GM21381 (cell line): ENCODE data around the gene WWOX.

Experiments used
- ATAC-seq: cut with Tn5 transposase; IDR thresholded peaks from one replicate; pipeline ENCODE4 v1.9.1; 2021; ENCODE audit warnings: mild to moderate bottlenecking, moderate library complexity; ENCODE audit not compliant: unreplicated experiment

WWOX gene

DNA sequence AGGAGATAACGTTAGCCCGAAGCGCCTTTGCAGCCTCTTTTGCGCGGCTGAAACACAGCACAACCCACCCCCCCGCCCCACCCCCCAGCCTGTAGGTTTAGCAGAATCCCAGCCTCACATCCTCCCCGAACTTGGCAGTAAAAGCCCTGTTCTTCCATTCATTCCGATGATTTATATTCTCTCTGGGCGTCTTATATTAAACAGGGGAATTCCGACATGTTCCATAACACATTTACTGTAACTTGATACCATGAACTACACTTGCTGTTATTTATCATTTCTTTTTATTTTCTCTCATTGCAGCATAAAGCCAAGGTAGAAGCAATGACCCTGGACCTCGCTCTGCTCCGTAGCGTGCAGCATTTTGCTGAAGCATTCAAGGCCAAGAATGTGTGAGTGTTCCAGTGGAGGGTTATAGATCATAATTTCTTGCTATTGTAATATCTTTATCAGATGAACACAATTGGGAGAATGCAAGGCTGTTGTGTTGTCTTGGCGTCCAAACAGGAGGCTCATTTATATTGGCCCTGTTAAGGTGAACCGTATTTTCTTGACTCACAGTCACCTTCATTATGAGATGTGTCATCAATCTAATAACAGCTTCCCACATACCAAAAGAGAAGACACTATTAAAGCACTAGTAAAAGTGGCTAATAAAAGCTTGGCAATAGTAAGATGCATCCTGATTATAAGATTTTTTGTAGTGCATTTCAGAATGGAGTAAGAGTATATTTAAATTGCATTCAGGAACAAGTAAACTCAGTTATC is 287.3 kb downstream of the WWOX start:
- ATAC-seq, result no peak

DNA sequence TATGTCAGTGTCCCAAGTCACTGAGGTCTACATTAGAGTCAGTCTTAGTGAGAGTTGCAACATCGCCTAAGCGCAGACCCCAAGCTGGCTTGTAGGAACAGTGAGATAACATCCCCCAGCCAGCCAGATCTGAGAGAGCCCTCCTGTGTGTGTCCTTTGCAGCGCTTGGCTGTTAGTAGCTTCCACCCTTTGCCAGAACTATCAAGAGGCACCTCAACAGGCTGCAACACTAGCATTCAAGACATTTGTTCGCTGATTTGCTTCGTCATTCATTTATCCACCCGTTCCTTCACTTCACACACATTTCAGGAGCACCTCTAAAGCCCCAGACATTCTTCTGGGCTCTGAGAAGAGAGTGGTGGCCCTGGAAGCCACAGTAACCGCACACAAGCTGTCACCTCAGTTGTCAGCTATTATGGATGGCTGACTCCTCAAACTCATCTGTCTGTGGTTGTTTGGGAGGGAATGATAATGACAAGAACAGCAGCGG is 289.6 kb downstream of the WWOX start:
- ATAC-seq, result no peak

DNA sequence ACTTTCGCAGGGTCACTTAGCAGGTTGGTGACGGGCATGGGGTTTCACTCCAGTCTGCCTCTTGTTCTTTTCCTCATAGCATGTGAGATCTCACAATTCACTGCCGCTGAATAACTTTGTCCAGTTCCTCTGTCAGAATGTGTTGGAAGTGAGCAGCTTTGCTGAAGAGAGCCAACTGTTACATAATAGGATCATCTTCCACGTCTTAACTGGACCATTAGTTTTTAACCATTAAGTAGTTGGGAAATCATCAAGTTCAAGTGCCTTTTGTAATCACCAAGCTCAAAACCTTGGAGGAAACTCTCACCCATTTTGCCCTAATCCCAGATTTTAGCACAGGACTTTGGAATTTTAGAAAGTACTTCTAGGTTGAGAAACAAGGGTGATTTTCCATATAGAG is 290.6 kb downstream of the WWOX start:
- no peak for ATAC-seq

DNA sequence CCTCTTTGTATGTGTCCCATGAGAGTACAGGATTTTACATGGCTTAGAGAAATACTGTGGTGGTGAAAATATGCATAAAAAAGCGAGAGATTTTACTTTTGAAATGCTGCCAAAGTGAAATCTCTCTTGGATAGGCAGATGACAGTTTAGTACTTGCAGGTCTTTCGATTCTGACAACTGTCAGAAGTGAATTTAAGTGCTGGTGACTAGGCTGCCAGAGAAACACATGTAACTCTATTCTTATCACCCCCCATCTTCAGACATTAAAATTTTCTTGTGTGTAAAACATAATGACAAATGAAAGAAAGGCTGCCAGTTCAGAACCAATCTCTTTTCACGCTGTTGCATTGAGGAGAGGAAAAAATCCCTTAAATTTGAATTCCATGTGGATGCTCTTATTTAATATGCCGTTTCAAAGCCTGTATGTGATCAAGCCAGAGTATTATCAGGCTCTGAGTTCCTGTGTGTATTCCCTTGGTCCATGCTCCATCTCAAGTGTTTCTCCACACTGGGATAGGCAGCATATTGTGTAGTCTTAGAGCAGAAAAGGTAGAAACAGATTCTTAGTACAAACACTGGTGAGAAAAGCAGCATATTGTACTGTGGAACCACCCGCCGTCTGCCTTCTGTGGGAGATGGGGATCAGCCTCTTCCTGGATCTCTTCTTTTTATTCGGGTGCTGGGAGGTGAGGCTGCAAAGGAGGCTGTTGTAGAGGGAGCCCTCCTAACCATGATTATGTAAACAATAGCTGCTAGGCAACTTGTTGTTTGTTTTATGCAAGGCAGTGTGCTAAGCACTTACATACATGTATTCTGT is 291.3 kb downstream of the WWOX start:
- no peak for ATAC-seq

DNA sequence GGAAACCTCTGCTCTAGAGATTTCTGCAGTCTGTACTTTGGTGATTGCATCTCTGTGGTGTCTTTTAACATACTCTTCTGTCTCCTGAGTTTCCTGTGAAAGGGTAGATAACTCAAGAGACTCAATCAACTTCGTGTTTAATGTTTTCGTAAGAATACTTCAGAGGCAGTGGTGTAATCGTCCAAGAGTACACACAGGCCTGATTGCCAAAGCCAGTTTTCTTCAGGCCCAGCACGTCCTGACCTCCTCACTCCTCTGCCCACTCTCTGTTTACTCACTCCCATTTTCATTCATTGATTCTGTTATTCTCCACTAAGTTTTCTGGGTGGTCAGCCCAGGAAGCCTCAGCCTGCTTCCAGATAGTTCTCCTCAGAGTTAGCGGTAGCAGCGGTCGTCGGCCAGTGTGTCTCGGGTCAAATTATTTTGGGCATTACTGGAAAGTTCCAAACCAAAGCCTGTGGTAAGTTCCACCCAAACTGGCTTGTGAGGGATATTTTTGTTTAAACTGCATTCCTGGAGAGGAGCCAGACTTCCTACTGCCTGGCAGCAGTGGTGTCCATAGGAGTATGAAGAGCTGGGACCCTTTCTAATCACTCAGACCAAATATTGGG is 293.2 kb downstream of the WWOX start:
- ATAC-seq, result no peak

DNA sequence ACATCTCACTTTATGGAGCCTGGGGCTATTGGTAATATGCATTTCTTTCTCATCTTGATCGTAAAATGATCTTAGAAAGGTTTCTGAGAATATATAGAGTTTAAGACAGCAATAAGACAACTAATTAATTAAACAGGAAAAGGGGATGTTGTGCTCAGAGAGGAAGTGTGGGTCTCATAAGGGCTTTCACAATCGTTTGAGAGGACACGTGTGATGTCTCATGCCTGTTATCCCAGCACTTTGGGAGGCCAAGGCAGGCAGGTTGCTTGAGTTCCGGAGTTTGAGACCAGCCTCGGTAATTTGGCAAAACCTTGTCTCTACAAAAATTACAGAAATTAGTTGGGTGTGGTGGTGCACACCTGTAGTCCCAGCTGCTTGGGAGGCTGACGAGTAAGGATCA is 295.6 kb downstream of the WWOX start:
- ATAC-seq, result no peak

DNA sequence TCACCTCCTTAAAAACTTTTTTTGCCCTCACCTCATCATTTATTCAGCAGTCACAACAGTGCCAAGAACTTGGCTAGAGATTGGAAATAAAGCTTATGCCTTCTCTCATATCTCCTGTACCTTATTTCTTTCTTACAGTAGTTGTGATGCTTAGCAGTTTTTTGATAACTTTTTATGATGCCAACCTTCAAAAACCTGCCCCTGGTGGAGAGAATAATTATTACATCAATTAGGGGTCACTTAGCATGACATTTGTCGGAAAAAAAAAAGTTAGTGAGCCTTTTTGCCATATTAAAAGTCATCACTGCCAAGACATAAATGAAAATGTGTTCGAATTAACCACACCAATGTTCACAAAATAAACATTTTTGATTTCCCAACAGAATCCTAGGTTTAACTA is 296.6 kb downstream of the WWOX start:
- no peak for ATAC-seq

DNA sequence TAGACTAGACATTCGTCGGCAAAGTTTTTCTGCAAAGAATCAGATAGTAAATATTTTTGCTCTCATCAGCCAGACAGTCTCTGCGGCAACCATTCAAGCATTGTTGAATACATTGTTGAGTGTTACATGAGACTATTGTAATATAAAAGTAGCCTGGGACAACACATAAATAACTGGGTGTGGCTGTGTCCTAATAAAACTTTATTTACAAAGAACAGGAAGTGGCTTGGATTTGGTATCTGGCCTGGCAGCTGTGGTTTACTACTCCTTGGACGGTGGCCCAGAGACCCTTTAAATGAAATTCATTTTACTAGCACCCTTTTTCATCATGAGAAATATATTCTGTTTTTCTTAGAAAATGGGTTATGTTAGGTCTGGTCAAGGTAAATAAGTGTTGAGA is 297.2 kb downstream of the WWOX start:
- no peak for ATAC-seq

DNA sequence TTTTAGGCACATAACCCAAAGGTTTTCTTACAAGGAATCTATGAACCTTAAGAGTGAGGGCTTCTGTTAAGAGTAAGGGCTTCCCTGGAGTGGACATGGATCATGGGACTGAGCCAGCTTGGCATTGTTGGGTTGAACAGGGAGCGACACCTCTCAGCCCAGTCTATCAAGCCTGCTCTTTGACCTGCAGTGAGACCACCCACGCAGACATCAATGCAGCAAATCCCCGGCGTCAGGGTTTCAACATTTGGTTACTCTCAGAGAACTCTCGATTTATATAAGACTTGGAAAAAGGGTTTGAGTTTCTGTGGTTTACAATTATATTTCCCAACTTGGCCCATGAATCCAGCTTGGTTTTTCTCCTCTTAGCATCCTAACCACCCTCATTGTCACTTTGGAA is 299.9 kb downstream of the WWOX start:
- ATAC-seq, result no peak

DNA sequence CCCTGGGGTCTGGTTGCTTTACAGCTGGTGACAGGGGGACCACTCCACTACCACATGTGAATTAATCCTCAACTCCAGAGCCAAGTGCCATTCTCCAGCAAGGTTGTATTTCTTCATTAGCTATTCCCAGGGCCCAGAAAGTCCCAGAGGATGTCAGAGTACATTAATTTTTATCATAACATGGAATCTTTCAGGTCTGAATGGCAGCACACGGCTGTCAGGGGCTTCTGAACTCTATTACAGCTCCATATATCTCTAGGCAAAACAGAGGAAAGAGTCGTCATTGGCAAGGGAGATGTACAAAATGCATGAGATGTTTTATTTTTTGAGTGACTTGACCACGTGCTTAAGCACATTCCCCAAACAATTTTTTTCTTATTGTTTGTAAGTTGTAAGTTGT is 303.4 kb downstream of the WWOX start:
- no peak for ATAC-seq

DNA sequence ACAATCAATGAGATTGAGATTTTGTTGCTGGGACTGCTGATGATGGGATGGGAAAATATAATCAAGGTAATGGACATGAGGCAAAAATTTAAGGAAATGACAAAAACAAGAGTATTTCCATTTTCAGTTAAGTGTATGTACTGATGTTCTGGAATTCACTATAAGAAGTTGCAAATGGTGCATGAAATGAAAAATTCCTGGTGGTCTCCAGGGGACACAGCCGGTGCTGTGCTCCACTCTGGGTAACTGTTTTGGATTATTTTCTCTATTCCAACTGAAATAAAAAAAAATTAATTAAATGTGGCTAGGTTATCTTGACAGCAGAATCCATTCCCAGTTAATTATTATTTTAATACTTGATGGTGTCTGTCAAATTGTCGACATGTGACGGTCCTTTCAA is 305.6 kb downstream of the WWOX start:
- ATAC-seq, result no peak

DNA sequence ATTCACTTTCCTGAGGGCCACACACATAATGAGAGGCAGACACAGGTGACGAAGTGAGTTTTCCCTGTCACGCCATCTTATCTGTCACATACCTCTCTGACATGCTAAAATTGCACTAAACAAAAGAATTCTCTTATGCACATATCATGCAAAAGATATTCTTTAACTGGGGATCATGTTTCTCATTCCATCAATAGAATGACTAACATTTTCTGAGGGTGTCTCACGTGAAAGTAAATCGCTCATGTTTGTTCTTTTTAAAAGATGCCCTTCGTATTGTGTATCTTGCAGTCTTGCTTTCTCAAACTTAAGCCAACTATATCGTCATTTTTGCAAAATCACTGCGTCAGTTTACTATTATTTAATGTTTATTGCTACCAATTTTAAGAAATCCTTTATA is 306.4 kb downstream of the WWOX start:
- ATAC-seq, result no peak

DNA sequence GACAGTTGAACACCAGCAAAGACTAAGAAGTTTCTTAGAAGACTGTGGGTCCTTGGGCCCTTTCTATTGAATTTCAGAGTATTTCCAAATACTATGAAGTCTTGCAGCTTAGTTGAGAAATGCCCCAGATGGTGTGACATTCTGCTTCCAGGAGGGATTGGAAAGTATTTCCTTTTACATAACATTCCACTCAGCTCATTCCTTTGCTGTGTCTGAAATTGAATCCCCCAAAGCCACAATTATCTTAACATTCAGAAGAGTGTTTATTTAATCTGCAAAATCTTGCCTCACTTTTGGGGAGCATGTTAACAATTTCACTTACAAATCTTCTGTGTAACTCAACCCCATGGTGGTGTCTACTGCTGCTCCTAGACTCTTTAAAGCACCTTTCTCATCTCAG is 307.7 kb downstream of the WWOX start:
- ATAC-seq, result no peak

DNA sequence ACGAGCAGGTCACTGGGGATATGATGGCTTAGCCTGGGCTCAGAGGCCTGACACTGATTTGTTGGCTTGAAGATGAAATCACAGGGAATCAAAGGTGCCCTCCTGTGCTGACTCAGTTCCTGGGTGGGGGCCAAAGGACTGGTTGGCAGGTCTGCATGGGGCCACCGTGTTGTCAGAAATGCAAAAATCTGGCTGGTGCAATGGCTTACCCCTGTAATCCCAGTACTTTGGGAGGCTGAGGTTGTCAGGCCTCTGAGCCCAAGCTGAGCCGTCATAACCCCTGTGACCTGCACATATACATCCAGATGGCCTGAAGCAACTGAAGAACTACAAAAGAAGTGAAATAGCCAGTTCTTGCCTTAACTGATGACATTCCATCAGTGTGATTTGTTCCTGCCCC is 314.2 kb downstream of the WWOX start:
- ATAC-seq, result no peak

DNA sequence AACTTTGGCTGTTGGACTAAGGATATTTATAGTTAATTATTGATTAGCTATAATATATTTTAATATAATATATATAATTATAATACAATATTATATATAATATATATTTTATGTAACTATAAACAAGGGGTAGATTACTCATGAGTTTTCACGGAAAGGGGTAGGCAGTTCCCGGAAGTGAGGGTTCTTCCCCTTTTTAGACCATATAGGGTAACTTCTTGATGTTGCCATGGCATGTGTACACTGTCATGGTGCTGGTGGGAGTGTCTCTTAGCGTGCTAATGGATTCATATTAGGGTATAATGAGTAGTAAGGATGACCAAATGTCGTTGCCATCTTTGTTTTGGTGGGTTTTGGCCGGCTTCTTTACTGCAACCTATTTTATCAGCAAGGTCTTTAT is 315.6 kb downstream of the WWOX start:
- ATAC-seq, result no peak

DNA sequence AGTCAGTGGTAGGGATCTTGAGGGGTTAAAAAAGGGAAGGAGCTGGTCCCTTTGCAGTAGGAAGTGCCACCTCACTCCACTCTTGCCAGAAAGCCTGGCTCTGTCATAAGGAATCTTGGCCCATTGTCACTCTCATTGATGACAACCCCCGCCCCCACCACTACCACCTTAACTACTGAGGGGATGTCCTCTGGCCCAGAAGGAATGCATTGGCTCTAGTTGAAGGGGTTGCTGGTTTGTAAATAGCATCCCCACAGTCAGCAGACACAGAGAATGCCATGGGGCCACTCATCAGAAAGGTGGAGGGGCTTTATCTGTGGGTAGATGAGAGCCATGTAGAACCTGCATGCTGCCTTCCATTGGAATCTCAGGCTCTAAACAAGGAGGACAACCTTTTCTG is 316.2 kb downstream of the WWOX start:
- ATAC-seq, result no peak

DNA sequence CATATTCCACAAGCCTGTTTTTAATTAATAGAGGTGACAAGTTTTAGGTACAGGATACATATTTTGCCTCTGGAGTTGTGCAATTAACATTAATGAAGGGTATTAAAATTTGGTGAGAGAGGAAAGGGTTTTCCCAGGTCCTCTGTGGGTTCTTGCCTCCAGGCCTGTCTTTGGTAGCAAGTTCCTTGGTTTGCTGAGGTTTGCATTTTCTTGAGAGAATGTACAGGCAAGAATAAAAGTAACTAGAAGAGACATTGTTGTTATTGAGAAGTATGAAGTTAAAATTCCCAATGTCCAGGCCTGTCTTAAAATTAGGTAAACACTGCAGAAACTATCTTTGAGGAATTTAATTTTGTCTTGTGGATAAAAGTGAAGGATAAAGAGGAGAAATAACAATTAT is 316.9 kb downstream of the WWOX start:
- no peak for ATAC-seq

DNA sequence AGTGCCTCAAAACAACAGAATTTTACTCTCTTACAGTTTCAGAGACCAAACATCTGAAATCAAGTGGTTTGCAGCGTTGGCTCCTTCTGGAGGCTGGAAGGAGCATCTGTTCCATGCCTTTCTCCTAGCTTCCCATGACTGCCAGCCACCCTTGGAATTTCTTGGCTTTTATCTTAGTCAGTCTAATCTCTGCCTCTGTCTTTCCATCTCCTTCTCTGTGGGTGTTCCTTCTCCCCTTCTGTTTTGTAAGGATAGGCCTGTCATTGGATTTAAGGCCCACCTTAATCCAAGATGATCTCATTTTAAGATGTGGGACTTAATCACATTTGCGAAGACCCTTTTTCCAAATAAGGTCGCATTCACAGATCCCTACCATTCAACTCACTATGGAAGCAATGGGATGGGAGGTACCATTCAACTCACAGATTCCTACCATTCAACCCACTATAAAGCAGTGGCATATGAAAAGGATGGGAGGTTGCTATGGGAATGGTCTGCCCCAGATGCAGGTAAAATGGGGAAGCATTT is 321.8 kb downstream of the WWOX start:
- no peak for ATAC-seq

DNA sequence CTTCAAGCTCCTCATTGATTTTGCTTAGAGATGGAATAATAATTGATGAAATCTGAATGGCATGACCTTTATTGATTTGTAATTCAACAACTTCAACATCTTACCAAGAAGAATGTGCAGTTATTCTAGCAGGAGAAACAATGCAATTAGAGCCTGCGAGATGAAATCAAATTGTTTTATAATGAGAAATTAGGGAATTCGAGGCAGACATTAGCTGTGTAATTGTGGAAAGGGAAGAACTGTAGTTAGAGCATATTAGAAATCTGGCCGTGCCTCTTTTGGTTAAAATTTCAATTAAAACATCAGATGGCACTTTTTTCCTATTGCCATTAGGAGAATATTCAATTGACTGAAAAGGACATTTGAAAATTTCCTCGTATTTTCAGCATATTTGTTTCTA is 325.8 kb downstream of the WWOX start:
- ATAC-seq, result no peak

DNA sequence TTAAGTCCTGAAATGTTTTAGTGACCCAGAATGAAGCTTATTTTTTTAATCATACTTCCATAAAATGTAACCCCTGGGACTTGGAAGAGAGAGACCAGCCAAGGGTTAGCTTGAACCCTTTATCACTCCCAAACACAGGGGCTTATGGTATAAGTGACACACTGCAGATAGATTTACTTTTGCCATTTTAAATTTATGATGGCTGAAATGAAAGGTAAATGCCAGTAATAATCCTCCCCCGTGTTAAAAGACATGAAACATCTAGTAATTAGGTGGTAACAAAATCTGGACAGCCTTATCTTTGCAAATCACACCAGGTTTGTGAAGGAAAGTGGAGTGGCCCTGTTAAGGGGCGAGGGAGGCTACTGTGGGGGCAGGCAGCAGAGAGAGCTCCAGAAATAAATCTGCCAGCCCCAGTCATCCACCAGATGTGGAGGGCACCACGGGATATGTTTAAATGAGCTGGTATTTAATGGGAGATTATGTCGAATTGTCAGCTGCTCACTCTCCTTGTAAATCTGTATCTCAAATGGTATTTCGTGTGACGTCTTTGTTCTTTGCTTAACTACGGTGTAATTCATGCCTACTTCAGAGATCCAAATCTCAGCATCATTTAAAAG is 326.5 kb downstream of the WWOX start:
- ATAC-seq, result no peak

DNA sequence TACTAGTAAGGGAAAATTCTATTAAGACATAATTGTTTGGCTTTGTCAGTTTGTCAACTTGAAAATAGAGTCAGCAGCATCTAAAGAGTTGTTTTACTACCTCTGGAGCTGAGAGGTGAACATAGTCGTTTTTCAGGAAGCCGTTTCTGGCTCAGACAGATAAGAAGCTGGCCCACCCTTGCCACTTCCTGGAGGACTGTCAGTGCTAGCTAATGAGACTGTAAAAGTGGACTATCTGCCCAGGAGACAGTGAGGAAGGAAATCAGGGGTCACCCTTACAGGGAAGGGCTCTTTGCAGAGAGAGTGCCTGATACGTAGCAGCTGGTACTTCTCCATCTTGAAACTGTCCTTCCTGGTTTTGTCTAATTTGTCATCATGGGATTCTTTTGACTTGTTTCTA is 328.7 kb downstream of the WWOX start:
- no peak for ATAC-seq
